WTC11 (cell line): ENCODE data around the gene ZNF841. TPM values are rescaled to one million over a fixed set of nuclear protein-coding genes. Genes with fewer than 3 reads are reported as not detected.

Experiments used
- ATAC-seq: fragments of 200-7000 bp; cut with Tn5 transposase; 2 replicates; pipeline ENCODE4 v1.10.0; 2021; ENCODE audit warnings: mild to moderate bottlenecking, moderate library complexity
- CTCF ChIA-PET: fragments of 300-600 bp; sonication (Branson Sonifier 250); formaldehyde crosslinking; loops from one replicate; lab custom pipeline; 2021; ENCODE audit warnings: antibody characterized with exemption; lab: Charles Lee
- POLR2A ChIA-PET: fragments of 350-600 bp; sonication (Branson Sonifier 250); formaldehyde crosslinking; loops from one replicate; lab custom pipeline; 2021; ENCODE audit warnings: antibody characterized with exemption; lab: Charles Lee
- DNase-seq: peaks from one replicate; pipeline ENCODE4 v3.0.0; 2021; ENCODE audit warnings: low spot score
- H3K27ac Mint-ChIP-seq: 2 replicates; pipeline ENCODE4 v1.8.0; 2021; ENCODE audit warnings: mixed read lengths
- H3K27me3 Mint-ChIP-seq: 2 replicates; pipeline ENCODE4 v1.8.0; 2021; ENCODE audit warnings: low read depth, mild to moderate bottlenecking, moderate library complexity, mixed read lengths
- H3K36me3 Mint-ChIP-seq: 2 replicates; pipeline ENCODE4 v1.8.0; 2021; ENCODE audit warnings: mixed read lengths
- H3K4me1 Mint-ChIP-seq: 2 replicates; pipeline ENCODE4 v1.8.0; 2022; ENCODE audit warnings: mixed read lengths
- H3K4me3 Mint-ChIP-seq: 2 replicates; pipeline ENCODE4 v1.8.0; 2021; ENCODE audit warnings: mild to moderate bottlenecking, moderate library complexity, mixed read lengths
- H3K9me3 Mint-ChIP-seq: 2 replicates; pipeline ENCODE4 v1.8.0; 2021; ENCODE audit warnings: mixed read lengths
- CBFB ChIP-seq: sonication (generic); formaldehyde crosslinking; IDR thresholded peaks from 2 replicates; pipeline ENCODE4 v1.8.1; 2022; ENCODE audit warnings: mild to moderate bottlenecking, low read depth, missing genetic modification reagents
- CREM ChIP-seq: sonication (generic); formaldehyde crosslinking; IDR thresholded peaks from 2 replicates; pipeline ENCODE4 v1.8.1; 2022; ENCODE audit warnings: mild to moderate bottlenecking, missing genetic modification reagents, moderate library complexity
- HMGA2 ChIP-seq: fragments of 250-450 bp; sonication (Bioruptor Pico); IDR thresholded peaks from 2 replicates; pipeline ENCODE4 v1.4.0; 2021; ENCODE audit warnings: mild to moderate bottlenecking, moderate library complexity
- NFE2L1 ChIP-seq: sonication (generic); formaldehyde crosslinking; IDR thresholded peaks from 2 replicates; pipeline ENCODE4 v1.8.1; 2023; ENCODE audit warnings: missing genetic modification reagents
- OVOL2 ChIP-seq: fragments of 250-450 bp; sonication (Bioruptor Pico); IDR thresholded peaks from 2 replicates; pipeline ENCODE4 v1.9.0; 2021; ENCODE audit warnings: mild to moderate bottlenecking, borderline replicate concordance
- PRRX2 ChIP-seq: fragments of 250-450 bp; sonication (Bioruptor Pico); IDR thresholded peaks from 2 replicates; pipeline ENCODE4 v1.8.0; 2021; ENCODE audit warnings: mild to moderate bottlenecking
- RELA ChIP-seq: sonication (generic); formaldehyde crosslinking; IDR thresholded peaks from 2 replicates; pipeline ENCODE4 v1.8.1; 2022; ENCODE audit warnings: missing genetic modification reagents, mild to moderate bottlenecking, borderline replicate concordance
- SMAD4 ChIP-seq: sonication (generic); formaldehyde crosslinking; IDR thresholded peaks from 2 replicates; pipeline ENCODE4 v1.8.0; 2022; ENCODE audit warnings: mild to moderate bottlenecking, missing genetic modification reagents
- SOX15 ChIP-seq: fragments of 250-450 bp; sonication (Bioruptor Pico); IDR thresholded peaks from 2 replicates; pipeline ENCODE4 v1.9.0; 2021; ENCODE audit warnings: mild to moderate bottlenecking
- total RNA-seq: library from RNA; stranded (reverse); gene quantifications from 3 replicates; pipeline ENCODE4 v1.2.3, GENCODE V29; 2021
- TF ChIP-seq, protein P1 (sequence below): sonication (generic); formaldehyde crosslinking; IDR thresholded peaks from 2 replicates; pipeline ENCODE4 v1.8.0; 2022; ENCODE audit warnings: mild to moderate bottlenecking, missing genetic modification reagents
- TF ChIP-seq, protein P2 (sequence below): fragments of 250-450 bp; sonication (Bioruptor Pico); IDR thresholded peaks from 2 replicates; pipeline ENCODE4 v1.8.0; 2021; ENCODE audit warnings: mild to moderate bottlenecking
- TF ChIP-seq, protein P3 (sequence below): sonication (generic); formaldehyde crosslinking; IDR thresholded peaks from 2 replicates; pipeline ENCODE4 v1.8.0; 2022; ENCODE audit warnings: mild to moderate bottlenecking, missing genetic modification reagents
- TF ChIP-seq, protein P4 (sequence below): sonication (generic); formaldehyde crosslinking; IDR thresholded peaks from 2 replicates; pipeline ENCODE4 v1.8.0; 2022; ENCODE audit warnings: missing genetic modification reagents
- TF ChIP-seq, protein P5 (sequence below): sonication (generic); formaldehyde crosslinking; conservative IDR thresholded peaks from 2 replicates; pipeline ENCODE4 v1.8.1; 2023; ENCODE audit warnings: mild to moderate bottlenecking, low read depth, missing genetic modification reagents, moderate library complexity
- TF ChIP-seq, protein P6 (sequence below): sonication (generic); formaldehyde crosslinking; conservative IDR thresholded peaks from 2 replicates; pipeline ENCODE4 v1.8.1; 2022; ENCODE audit warnings: mild to moderate bottlenecking, missing genetic modification reagents
- TF ChIP-seq, protein P7 (sequence below): sonication (generic); formaldehyde crosslinking; IDR thresholded peaks from 2 replicates; pipeline ENCODE4 v1.8.0; 2023; ENCODE audit warnings: missing genetic modification reagents, mild to moderate bottlenecking, borderline replicate concordance

The ZNF841 gene
- total RNA-seq, 1 experiment from 2014 or later, result 27.9 TPM

DNA sequence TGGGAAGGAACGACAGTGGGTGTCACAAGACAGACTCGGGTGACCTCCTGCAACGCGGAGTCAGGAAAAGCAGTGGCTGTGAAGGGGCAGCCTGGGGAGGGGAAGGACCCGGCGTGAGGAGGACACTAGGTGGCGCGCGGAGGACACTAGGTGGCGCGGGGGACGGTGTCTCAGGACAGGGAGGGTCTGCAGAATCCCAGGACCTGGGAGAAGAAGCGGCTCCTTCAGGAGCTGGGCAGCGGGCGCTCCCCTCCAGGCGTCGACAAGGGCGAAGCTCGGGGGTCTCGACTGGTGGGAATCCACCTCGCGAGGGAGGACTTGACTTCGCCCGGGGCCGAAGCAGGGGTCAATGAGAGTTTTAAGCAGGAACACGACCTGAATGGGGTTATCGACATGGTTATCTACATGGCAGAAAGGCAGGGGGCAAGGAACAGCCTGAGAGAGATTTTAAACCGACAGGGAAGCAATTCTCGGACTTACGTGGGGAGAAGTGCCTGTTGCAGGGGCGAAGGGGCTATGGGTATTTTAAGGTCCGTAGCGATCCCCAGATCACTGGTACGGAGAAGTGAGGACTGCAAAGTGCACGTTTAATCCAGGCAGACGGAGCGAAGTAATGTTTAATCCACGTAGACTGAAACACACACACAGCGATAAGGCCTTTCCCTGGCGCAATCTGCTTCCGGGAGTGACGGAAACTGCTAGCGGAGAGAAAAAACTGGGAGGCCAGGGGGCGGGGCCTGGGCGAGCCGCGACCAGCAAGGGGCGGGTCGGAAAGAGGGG lies 43.9 kb upstream of the ZNF841 start, which contains the start of gene ZNF616 (continued):
- TF ChIP-seq, protein P1, sequence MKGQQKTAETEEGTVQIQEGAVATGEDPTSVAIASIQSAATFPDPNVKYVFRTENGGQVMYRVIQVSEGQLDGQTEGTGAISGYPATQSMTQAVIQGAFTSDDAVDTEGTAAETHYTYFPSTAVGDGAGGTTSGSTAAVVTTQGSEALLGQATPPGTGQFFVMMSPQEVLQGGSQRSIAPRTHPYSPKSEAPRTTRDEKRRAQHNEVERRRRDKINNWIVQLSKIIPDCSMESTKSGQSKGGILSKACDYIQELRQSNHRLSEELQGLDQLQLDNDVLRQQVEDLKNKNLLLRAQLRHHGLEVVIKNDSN (CRISPR knock-in tag), result no peak; the same call in 1 of the 2 replicates
- no peak for TF ChIP-seq CREM
- TF ChIP-seq, protein P2, sequence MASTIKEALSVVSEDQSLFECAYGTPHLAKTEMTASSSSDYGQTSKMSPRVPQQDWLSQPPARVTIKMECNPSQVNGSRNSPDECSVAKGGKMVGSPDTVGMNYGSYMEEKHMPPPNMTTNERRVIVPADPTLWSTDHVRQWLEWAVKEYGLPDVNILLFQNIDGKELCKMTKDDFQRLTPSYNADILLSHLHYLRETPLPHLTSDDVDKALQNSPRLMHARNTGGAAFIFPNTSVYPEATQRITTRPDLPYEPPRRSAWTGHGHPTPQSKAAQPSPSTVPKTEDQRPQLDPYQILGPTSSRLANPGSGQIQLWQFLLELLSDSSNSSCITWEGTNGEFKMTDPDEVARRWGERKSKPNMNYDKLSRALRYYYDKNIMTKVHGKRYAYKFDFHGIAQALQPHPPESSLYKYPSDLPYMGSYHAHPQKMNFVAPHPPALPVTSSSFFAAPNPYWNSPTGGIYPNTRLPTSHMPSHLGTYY (CRISPR knock-in tag), result no peak

DNA sequence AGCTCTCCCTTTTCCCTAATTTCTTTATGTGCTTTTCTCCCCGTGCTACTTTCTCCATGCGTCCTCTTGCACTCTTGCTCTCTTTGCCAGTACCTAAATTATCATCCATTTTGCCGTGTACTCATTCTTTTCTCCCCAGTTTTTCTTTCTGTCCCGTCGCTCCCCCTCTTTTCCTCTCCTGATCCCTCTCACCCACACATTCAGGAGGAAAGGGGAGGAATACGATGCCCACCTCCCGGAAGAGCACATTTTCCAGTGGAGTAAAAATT lies 43.4 kb upstream of the ZNF841 start:
- ATAC-seq (no peak), DNase-seq (no peak)
- peaks cover 20% of the 10 kb centered on the region for H3K36me3 Mint-ChIP-seq
- TF ChIP-seq, protein P3, sequence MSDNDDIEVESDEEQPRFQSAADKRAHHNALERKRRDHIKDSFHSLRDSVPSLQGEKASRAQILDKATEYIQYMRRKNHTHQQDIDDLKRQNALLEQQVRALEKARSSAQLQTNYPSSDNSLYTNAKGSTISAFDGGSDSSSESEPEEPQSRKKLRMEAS (CRISPR knock-in tag), result peak; percentile 62; the same call in 1 of the 2 replicates
- no peak for TF ChIP-seq CBFB (CRISPR knock-in tag)
- TF ChIP-seq PRRX2, result no peak
- TF ChIP-seq SOX15, result no peak
- no peak for TF ChIP-seq SMAD4 (CRISPR knock-in tag)
- TF ChIP-seq, protein P4, sequence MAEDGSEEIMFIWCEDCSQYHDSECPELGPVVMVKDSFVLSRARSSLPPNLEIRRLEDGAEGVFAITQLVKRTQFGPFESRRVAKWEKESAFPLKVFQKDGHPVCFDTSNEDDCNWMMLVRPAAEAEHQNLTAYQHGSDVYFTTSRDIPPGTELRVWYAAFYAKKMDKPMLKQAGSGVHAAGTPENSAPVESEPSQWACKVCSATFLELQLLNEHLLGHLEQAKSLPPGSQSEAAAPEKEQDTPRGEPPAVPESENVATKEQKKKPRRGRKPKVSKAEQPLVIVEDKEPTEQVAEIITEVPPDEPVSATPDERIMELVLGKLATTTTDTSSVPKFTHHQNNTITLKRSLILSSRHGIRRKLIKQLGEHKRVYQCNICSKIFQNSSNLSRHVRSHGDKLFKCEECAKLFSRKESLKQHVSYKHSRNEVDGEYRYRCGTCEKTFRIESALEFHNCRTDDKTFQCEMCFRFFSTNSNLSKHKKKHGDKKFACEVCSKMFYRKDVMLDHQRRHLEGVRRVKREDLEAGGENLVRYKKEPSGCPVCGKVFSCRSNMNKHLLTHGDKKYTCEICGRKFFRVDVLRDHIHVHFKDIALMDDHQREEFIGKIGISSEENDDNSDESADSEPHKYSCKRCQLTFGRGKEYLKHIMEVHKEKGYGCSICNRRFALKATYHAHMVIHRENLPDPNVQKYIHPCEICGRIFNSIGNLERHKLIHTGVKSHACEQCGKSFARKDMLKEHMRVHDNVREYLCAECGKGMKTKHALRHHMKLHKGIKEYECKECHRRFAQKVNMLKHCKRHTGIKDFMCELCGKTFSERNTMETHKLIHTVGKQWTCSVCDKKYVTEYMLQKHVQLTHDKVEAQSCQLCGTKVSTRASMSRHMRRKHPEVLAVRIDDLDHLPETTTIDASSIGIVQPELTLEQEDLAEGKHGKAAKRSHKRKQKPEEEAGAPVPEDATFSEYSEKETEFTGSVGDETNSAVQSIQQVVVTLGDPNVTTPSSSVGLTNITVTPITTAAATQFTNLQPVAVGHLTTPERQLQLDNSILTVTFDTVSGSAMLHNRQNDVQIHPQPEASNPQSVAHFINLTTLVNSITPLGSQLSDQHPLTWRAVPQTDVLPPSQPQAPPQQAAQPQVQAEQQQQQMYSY (CRISPR knock-in tag), result no peak
- H3K9me3 Mint-ChIP-seq, result no peaks in the 10 kb centered on the region
- peaks cover 24% of the 10 kb centered on the region for H3K4me1 Mint-ChIP-seq
- CTCF ChIA-PET, result interaction anchor here (1.8 to 2.7 kb wide), 3 partner anchors 50 to 98 kb away, joined by 6 to 20 read pairs (median 8); partner anchors contain the start of gene PPP2R1A
- H3K27ac Mint-ChIP-seq, result peak overlapping the region; percentile 97
- no peaks in the 10 kb centered on the region; the same call in 1 of the 2 replicates for H3K27me3 Mint-ChIP-seq
- H3K4me3 Mint-ChIP-seq, result peak overlapping the region; percentile 97
- POLR2A ChIA-PET, result interaction anchor here (1.5 to 3.0 kb wide), 2 partner anchors 31 to 50 kb away, joined by 3 to 21 read pairs; partner anchors contain the start of gene PPP2R1A

DNA sequence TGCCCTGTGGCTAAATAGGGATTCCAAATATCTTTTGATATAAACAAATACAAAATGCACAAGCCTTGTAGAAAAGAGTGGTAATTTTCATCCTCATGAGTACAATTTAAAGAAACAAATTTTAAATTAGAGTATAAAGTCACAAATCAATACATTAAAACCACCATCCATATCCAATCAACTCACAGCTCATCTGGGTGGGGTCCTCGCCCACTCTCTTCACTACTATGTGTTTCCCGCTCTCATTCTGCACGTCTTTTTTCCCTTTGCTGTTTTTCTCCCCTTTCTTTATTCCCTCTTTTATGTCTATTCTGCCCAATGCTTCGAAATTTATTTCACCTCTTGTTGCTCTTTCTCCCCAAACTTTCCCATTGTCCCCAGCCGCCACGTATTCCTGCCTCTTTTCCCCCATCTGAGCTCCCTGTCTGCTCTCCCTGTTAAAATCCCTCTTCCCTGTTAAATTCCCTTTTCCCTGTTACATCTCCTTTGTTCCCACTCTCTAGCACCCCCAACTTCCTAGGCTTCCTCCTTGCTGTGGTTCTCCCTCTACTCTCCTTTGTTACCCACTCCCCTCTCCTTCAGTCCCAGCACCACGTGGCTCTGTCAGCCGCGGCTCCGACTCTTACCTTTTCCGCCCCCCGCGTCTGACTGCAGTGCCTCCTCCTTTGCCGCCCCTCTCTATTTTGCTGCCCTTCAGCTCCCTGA lies 42.9 kb upstream of the ZNF841 start:
- POLR2A ChIA-PET, result interaction anchor here (1.5 to 3.0 kb wide), 2 partner anchors 32 to 50 kb away, joined by 3 to 21 read pairs; partner anchors contain the start of gene PPP2R1A
- TF ChIP-seq NFE2L1, result 0 out of 2 replicates have a peak, but pooled peaks have one; percentile 69
- TF ChIP-seq, protein P5, sequence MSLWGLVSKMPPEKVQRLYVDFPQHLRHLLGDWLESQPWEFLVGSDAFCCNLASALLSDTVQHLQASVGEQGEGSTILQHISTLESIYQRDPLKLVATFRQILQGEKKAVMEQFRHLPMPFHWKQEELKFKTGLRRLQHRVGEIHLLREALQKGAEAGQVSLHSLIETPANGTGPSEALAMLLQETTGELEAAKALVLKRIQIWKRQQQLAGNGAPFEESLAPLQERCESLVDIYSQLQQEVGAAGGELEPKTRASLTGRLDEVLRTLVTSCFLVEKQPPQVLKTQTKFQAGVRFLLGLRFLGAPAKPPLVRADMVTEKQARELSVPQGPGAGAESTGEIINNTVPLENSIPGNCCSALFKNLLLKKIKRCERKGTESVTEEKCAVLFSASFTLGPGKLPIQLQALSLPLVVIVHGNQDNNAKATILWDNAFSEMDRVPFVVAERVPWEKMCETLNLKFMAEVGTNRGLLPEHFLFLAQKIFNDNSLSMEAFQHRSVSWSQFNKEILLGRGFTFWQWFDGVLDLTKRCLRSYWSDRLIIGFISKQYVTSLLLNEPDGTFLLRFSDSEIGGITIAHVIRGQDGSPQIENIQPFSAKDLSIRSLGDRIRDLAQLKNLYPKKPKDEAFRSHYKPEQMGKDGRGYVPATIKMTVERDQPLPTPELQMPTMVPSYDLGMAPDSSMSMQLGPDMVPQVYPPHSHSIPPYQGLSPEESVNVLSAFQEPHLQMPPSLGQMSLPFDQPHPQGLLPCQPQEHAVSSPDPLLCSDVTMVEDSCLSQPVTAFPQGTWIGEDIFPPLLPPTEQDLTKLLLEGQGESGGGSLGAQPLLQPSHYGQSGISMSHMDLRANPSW, result no peak
- TF ChIP-seq RELA (CRISPR knock-in tag), result no peak
- TF ChIP-seq HMGA2, result no peak
- TF ChIP-seq, protein P3 (CRISPR knock-in tag), result peak; percentile 95
- TF ChIP-seq, protein P6, sequence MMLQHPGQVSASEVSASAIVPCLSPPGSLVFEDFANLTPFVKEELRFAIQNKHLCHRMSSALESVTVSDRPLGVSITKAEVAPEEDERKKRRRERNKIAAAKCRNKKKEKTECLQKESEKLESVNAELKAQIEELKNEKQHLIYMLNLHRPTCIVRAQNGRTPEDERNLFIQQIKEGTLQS (CRISPR knock-in tag), result no peak
- TF ChIP-seq, protein P7, sequence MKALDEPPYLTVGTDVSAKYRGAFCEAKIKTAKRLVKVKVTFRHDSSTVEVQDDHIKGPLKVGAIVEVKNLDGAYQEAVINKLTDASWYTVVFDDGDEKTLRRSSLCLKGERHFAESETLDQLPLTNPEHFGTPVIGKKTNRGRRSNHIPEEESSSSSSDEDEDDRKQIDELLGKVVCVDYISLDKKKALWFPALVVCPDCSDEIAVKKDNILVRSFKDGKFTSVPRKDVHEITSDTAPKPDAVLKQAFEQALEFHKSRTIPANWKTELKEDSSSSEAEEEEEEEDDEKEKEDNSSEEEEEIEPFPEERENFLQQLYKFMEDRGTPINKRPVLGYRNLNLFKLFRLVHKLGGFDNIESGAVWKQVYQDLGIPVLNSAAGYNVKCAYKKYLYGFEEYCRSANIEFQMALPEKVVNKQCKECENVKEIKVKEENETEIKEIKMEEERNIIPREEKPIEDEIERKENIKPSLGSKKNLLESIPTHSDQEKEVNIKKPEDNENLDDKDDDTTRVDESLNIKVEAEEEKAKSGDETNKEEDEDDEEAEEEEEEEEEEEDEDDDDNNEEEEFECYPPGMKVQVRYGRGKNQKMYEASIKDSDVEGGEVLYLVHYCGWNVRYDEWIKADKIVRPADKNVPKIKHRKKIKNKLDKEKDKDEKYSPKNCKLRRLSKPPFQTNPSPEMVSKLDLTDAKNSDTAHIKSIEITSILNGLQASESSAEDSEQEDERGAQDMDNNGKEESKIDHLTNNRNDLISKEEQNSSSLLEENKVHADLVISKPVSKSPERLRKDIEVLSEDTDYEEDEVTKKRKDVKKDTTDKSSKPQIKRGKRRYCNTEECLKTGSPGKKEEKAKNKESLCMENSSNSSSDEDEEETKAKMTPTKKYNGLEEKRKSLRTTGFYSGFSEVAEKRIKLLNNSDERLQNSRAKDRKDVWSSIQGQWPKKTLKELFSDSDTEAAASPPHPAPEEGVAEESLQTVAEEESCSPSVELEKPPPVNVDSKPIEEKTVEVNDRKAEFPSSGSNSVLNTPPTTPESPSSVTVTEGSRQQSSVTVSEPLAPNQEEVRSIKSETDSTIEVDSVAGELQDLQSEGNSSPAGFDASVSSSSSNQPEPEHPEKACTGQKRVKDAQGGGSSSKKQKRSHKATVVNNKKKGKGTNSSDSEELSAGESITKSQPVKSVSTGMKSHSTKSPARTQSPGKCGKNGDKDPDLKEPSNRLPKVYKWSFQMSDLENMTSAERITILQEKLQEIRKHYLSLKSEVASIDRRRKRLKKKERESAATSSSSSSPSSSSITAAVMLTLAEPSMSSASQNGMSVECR (CRISPR knock-in tag), result peak; percentile 60; the same call in 1 of the 2 replicates
- TF ChIP-seq OVOL2 (CRISPR knock-in tag), result no peak

More for the DNA sequence above, 42.9 kb upstream of the ZNF841 start:
- H3K36me3 Mint-ChIP-seq, result peaks cover 22% of the 10 kb centered on the region
- no peaks in the 10 kb centered on the region for H3K9me3 Mint-ChIP-seq
- H3K4me1 Mint-ChIP-seq, result peaks cover 27% of the 10 kb centered on the region
- DNase-seq (peak; percentile 62), ATAC-seq (peak; percentile 68)
- CTCF ChIA-PET, result interaction anchor here (0.5 to 2.7 kb wide), 4 partner anchors 51 to 99 kb away, joined by 3 to 20 read pairs (median 7); partner anchors contain the start of gene PPP2R1A
- H3K27me3 Mint-ChIP-seq, result no peaks in the 10 kb centered on the region; the same call in 1 of the 2 replicates
- H3K27ac Mint-ChIP-seq, result peak overlapping the region; percentile 97
- H3K4me3 Mint-ChIP-seq, result peak overlapping the region; percentile 97
